SH-SY5Y (cell line): ENCODE results near the gene TMEM9B.

Source experiments
- GATA2 ChIP-seq: IDR thresholded peaks from 2 replicates; pipeline ENCODE4 v1.6.1; 2011; ENCODE audit warnings: mild to moderate bottlenecking, low read depth, low read length
- GATA3 ChIP-seq: IDR thresholded peaks from 2 replicates; pipeline ENCODE4 v1.6.1; 2011; ENCODE audit warnings: low read depth, mild to moderate bottlenecking, low read length, moderate library complexity

TMEM9B gene

DNA sequence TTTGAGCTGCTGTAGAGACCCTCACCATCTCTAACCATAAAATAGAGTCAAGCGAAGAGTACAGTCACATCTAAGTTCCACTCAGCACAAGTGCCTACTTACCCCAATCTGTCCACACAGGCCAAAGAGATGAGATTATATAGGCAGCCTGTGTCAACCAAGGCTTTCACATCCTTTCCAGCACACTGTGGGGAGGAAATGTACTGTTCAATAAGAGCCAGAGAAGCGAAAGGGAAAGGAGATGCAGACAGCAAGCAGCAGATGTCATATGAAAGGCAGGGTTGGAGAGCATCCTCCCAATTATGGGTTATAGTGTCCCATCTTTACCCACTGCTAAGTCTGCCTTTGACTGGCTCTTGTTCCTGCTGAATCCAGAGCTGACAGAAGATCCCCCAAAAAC is 23.2 kb upstream of the TMEM9B start:
- TF ChIP-seq GATA2 = no peak

DNA sequence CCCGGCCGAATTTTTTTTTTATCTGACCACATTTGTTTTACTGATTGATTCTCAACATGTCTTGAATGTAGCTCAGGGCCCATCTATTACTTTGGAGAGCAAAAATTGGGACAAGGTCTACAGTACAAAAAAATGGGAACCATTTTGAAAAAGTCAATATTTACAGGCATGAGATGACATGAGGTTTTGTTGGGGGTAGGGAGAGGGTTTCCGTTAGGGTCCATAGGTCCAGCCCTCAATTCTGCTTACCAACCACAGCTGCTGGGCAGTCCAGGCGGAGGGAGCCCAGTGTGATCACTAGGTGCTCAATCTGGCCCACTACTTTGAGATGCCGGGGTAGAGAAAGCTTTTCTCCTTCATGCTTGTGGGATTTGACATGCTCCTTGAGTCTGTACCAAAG is 21.2 kb upstream of the TMEM9B start:
- TF ChIP-seq GATA3 (no peak), GATA2 (no peak)

DNA sequence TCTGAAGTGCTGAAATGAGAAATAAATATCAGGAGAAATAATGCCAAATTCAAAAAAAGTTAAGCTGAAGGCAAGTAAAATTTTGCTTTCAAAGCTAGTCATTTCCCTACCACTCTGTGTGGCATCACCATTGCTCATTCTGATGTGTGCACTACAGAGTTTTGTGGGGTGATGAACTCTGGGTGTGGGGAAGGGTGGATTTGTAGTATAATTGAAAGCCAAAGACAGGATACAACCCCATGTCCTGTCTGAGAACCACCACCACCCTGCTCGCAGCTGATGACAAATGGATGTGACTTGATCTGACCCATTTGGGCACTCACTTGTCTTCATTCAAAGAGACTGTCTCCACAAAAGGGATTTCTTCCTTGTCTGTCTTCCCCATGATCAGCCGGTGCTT is 19.3 kb upstream of the TMEM9B start:
- TF ChIP-seq GATA3 = no peak
- no peak for TF ChIP-seq GATA2

DNA sequence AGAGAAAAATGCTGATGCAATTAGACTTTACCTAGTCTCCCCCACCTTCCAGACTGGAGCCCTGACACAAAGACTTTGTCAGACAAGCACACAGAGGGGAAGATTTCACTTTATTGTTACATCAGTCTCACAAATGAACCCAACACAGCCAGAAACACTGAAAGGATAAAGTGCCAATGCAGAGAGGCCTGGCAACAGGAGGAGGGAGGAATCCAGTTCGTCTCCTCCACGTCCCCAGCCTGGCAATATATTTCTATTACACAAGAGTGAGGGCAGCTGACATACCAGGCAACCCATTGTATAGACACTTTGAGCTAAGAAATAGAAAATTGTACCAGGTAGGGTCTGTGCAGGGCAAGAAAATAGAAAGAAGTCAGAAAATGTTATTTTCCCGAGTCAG is 16.2 kb upstream of the TMEM9B start:
- TF ChIP-seq GATA2 (no peak), GATA3 (no peak)

DNA sequence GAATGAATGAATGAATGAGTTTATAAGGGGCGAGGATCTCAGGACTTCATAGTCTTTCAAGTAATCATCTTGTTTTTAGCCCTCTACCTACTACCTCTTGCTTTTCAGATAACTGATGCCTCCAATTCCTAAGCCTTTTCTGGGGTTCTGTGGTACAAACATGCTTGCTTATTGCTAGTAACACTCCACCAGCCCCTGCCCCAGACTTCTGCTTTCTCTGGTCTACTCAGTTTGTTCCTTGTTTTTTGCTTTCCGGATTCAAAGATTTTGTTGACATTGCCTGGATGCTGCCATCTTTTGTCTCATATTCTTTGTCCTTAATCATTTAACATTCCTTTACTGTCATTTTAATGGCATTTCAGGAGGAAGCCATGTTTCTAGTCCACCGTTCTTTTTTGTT is 8.9 kb upstream of the TMEM9B start:
- TF ChIP-seq GATA3 (no peak), GATA2 (no peak)

DNA sequence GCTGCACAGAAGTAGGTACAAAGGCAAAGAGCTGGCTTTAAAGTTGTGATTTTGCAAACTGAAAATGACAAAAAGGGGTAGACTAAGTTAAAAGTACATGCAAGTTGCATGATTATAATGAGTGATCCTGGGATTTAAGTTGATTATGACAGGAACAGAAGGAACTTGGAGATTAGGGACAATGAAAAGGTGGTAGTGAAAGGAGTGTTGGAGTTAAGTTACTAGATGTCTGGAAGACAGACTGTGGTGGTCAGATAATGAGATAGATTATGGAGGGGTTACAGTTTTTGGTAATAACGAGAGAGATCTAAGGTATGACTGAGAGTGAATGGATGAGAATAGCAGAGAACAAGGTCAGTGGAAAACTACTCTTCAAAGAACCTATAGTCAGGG is 7.7 kb upstream of the TMEM9B start:
- no peak for TF ChIP-seq GATA2
- TF ChIP-seq GATA3 = no peak

DNA sequence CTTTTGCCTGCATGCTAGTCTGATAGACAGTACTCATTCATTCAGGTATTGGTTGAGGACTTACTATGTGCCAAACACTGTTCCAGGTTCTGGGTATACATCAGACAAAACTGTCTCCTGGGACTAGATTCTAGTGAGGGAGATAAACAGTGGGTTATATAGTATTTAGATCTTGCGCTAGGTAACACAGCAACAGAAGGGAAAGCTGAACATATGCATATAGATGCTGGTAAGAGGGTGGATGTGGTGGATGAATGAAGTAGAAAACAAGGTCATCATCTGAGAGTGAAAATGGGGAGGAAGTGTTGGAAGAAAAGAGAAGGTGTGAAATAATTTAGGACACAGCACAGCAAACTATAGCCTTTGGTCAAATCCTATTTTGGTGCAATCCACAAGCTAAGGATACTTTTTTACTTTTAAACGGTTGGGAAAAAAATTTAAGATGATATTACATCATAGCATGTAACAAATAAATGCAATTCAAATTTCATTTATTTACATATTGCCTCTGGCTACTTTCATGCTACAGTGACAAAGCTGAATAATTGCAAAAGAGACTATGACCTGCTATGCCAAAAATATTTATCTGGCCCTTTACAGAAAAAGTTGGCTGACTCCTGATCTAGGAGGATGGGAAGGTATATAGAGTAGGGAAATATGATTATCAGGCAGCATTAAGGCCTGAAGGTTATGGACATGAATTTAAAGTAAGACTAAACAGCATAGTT is 7.1 kb upstream of the TMEM9B start:
- TF ChIP-seq GATA2 (no peak), GATA3 (no peak)

DNA sequence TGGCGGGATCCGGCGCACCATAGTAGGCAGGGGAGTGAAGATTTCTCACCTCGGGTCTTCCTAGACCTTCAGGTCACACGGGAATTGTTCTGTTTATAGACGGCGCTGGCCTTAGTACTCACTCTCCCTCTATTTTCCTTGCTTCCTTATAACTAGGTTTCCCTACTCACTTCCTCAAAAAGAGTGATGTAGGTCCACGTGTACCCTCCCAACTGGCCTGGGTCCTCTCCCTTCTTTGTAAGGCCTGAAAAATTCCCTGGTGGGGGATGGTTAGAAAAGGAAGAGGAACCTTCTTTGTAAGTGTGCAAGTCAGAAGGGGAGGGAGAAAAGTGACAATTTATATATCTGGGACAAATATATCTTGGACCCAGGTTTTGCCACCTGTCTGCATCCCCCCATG is 2.9 kb upstream of the TMEM9B start:
- TF ChIP-seq GATA2 (no peak), GATA3 (no peak)

DNA sequence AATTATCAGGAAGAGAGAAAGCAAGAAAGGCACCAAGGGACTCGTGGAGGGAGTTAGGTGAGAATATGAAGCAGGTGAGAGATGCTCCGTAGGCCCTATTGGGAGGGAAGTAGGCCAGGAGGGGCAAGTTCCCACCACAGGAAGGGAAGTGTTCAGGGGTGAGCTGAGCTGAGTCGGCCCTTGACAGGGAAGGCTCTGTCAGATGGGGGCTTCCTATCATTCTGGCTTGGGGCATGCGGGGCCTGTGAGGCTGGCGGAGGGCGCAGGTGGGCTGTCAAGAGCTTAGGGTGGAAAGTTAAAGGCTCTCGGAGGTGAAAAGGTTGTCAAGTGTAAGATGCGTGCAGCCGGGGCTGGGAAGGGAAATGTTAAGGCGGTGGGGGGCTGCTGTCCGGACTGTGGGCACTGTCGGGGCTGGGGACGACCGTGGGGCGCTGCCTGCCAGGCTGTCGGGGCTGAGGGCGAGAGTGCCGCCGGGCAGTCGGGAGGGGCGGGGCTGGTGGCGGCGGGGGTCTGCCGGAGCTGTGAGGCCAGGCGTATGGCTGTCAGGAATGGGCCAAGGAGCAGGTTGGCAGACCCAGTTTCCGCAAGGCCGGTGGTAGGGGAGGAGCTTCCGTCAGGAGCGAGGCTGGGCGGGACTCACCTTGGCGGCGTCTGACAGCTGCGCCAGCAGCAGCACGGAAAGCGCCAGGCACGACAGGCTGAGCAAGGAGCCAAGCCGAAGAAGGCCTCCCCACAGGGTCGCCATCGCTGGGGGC is 496 bp downstream of the TMEM9B start:
- no peak for TF ChIP-seq GATA2
- no peak for TF ChIP-seq GATA3

DNA sequence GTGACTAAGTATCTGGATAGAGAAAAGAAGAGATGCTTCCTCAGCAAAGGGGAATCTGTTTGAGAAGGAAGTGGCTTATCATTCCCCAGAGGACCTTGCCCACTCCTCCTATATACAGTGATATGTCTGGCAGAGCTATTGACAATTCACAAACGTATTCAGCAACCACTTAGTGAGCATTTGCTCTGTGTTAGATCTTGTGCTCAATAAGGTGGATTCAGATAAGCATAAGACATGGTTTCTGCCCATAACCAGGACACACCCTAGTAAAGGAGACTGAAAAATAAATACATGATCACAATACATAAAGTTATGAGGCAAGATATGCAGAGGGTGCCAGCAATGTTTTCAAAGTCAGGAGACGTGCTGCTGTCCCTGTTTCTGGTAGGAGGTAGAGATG is 1.4 kb downstream of the TMEM9B start:
- TF ChIP-seq GATA3 (no peak), GATA2 (no peak)

DNA sequence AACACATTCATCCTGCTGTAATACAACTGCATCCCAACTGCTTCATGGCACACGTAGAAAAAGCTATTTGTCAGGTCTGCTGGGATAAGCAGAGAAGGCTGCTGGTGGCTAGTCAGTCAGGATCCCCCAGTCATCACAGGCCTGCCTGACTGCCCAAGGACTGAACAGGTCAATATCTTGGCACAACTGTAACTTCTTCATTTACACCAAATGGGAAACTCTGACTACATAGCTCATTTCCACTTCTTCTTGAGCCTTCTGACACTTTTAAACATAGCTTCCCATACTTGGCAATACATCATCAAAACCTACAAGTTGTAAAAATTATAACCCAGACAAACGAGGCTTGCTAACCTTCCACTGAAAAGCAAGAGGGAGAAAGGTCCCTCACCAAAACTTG is 2.8 kb downstream of the TMEM9B start:
- TF ChIP-seq GATA2 (no peak), GATA3 (no peak)

DNA sequence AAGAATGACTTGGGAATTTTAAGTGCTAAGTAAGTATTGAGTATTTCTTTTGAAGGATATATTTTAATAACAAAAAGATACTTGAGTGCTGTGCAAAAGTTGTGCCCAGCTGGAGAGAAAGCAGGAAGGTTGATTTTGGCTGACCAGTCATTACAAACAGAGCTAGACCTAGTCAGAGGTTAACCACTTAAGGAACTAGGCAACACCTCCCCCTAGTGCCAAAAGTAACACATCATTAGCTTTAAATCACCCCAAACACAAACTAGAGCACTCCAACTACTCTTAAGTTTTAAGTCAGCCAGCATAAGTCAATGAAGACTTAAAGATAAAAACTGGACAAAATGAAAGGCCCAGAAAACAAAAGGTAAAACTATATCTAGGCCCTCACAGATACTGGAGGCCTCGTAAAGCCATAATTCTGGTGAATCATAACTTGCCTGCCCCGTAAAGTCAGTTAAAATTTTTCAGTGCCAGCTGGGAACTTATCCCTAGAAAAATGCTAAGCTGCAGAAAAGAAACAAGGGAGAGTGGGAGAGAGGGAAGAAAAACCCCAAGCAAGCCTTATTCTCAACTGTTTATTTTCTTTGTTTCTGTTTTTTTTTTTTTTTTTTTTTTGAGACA is 4.6 kb downstream of the TMEM9B start:
- TF ChIP-seq GATA3 = no peak
- TF ChIP-seq GATA2 = no peak

DNA sequence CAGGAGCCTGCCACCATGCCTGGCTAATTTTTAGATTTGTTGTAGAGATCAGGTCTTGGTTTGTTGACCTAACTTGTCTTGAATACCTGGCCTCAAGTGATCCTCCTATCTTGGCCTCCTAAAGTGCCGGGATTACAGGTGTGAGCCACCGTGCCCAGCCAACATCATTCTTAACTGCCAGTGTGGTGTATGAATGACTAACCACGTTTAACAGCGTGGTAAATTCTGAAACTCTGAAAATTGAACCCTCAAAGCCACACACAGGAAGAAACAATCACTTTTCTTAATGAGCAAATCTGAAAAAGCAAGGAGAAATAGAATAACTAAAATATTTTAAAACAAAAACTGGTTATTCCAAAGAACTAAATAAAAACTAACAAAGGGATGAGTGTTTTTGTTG is 7.4 kb downstream of the TMEM9B start:
- no peak for TF ChIP-seq GATA2
- no peak for TF ChIP-seq GATA3

DNA sequence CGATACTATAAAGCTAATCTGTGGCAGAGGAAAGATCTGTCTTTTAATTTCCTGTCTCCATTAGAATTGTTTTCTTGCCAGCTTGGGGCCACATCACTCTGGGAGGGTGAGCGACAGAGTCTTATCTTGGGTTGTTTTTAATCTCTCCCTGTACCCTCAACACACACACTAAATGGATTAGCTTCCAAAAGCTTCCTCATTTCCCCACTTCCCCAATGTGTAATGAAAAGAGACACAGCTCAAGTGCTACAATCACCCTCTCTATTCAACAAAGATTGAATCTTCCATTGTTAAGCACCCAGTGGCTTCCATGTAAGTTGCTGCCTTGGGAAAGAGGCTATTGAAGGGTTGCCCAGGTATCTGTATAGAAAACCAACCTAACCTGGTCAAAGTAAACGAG is 15.4 kb downstream of the TMEM9B start:
- TF ChIP-seq GATA2 (no peak), GATA3 (no peak)

DNA sequence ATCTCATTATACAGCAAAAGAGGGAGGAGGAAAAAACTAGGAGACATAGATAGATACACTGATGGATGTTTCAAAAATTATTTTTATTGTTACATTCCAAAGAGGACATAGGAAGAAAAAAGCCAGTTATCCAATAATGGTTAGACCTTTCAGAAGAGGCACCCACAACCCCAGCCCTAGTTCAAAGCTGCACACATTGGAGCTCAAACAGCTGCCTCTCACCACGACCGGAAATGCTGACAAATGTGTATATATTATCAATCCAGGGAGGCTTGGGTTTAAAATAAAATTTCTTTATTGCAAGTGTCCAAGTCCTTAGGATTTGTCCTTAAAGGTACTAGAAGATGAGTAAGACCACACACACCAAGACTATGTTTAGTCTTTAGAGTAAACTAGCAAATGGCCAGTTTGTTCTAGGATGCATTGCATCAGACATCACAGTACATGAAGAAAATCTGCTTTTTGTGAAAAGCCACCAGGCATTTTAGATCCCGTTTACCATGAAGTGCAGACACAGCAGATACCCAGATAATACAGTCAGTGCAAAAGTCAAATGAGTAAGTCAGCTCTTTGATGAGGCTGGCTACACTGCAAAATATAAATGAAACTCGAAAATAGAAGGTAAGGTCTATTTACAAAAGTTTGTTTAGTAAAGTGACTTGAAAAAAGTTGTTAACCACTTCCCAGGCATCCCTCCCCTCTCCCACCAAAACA is 16.9 kb downstream of the TMEM9B start:
- no peak for TF ChIP-seq GATA3
- TF ChIP-seq GATA2 = no peak
